Stomach (tissue), 4 donors: ENCODE results near the gene CARD19.

ENCODE experiments used
- EP300 ChIP-seq: sonication (generic); formaldehyde crosslinking; IDR thresholded peaks from one replicate; pipeline ENCODE4 v1.6.1; 2017; ENCODE audit warnings: antibody characterized with exemption
- POLR2A ChIP-seq, 4 donors: fragments of 450-650 bp; IDR thresholded peaks; one replicate each; pipeline ENCODE4 v1.6.1; 2016; ENCODE audit warnings: antibody characterized with exemption in 4 of 4, control low read depth in 2 of 4, mild to moderate bottlenecking in 1 of 4, moderate library complexity in 1 of 4
- TF ChIP-seq, protein P1 (sequence below), 7 experiments: fragments of 450-650 bp in 4 of 7; fragments of 200-600 bp in 3 of 7; sonication (generic) in 3 of 7; IDR thresholded peaks; one replicate each; pipeline ENCODE4 v1.5.1; 2016 to 2019; ENCODE audit warnings: antibody characterized with exemption in 7 of 7, control low read depth in 2 of 7, mild to moderate bottlenecking in 1 of 7

DNA sequence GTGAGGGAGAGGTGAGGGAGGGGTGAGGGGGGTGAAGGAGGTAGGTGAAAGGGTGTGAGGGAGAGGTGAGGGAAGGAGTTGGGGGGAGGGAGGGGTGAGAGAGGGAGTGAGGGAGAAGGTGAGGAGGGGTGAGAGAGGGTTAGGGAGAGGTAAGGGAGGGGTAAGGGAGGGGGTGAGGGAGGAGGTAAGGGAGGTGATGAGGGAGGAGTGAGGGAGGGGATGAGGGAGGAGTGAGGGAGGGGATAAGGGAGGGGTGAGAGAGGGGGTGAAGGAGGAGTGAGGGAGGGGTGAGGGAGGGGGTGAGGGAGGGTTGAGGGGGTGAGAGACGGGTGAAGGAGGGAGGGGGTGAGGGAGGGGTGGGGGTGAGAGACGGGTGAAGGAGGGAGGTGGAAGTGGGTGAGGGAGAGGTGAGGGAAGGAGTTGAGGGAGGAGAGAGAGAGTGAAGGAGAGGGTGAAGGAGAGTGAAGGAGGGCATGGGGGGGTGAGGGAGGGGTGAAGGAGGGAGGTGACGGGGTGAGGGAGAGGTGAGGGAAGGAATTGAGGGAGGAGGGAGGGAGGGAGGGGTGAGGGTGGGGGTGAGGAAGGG is 19.6 kb downstream of the CARD19 start:
- TF ChIP-seq, protein P1, sequence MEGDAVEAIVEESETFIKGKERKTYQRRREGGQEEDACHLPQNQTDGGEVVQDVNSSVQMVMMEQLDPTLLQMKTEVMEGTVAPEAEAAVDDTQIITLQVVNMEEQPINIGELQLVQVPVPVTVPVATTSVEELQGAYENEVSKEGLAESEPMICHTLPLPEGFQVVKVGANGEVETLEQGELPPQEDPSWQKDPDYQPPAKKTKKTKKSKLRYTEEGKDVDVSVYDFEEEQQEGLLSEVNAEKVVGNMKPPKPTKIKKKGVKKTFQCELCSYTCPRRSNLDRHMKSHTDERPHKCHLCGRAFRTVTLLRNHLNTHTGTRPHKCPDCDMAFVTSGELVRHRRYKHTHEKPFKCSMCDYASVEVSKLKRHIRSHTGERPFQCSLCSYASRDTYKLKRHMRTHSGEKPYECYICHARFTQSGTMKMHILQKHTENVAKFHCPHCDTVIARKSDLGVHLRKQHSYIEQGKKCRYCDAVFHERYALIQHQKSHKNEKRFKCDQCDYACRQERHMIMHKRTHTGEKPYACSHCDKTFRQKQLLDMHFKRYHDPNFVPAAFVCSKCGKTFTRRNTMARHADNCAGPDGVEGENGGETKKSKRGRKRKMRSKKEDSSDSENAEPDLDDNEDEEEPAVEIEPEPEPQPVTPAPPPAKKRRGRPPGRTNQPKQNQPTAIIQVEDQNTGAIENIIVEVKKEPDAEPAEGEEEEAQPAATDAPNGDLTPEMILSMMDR (IDR thresholded peaks at IDR 0.05) = no peak
- no peak for TF ChIP-seq POLR2A (IDR thresholded peaks at IDR 0.05)
- TF ChIP-seq EP300 = no peak
